SU-DHL-6 (cell line): ENCODE results near the gene GTF2IRD1.
"Not testable (repeated sequence)": the region's sequence is repeated elsewhere in the genome, so short reads cannot be mapped to it uniquely, and the experiment has no call there.

Experiments used
- H2AFZ ChIP-seq: fragments of 200-600 bp; sonication (generic); 2 replicates; pipeline ENCODE4 v1.6.1; 2014; ENCODE audit warnings: low read depth, mild to moderate bottlenecking, moderate library complexity, mixed read lengths, antibody characterized with exemption, low read length; ENCODE audit not compliant: severe bottlenecking
- H3F3A ChIP-seq: fragments of 200-600 bp; shearing (Covaris generic); 2 replicates; pipeline ENCODE4 v1.6.0; 2016; ENCODE audit warnings: antibody characterized with exemption, mild to moderate bottlenecking; ENCODE audit not compliant: insufficient read depth
- H3K27ac ChIP-seq: fragments of 200-600 bp; sonication (generic); 2 replicates; pipeline ENCODE4 v1.5.1; 2016; ENCODE audit warnings: low read depth, mild to moderate bottlenecking, low read length, moderate library complexity, mixed read lengths
- H3K27me3 ChIP-seq: fragments of 200-600 bp; sonication (generic), shearing (Covaris generic); 2 replicates; pipeline ENCODE4 v1.6.0; 2014; ENCODE audit warnings: mild to moderate bottlenecking, low read length
- H3K36me3 ChIP-seq: fragments of 200-600 bp; sonication (generic); 2 replicates; pipeline ENCODE4 v1.6.1; 2014; ENCODE audit warnings: mild to moderate bottlenecking, low read length, mixed read lengths
- H3K4me2 ChIP-seq: fragments of 300-600, 200-600 bp; shearing (Covaris generic), sonication (generic); 2 replicates; pipeline ENCODE4 v1.6.0; 2014; ENCODE audit warnings: low read length, low read depth, mild to moderate bottlenecking; ENCODE audit not compliant: poor library complexity, severe bottlenecking
- H3K4me3 ChIP-seq: fragments of 200-600 bp; sonication (generic); 2 replicates; pipeline ENCODE4 v1.5.1; 2014; ENCODE audit warnings: antibody characterized with exemption, low read length, mild to moderate bottlenecking, mixed read lengths; ENCODE audit not compliant: insufficient read depth, poor library complexity, severe bottlenecking
- H3K79me2 ChIP-seq: fragments of 200-600 bp; sonication (generic); 2 replicates; pipeline ENCODE4 v1.6.1; 2014; ENCODE audit warnings: mild to moderate bottlenecking, low read length, moderate library complexity; ENCODE audit not compliant: insufficient read depth
- H3K9ac ChIP-seq: fragments of 200-600 bp; sonication (generic); 2 replicates; pipeline ENCODE4 v1.7.0; 2014; ENCODE audit warnings: mild to moderate bottlenecking, low read length
- H3K9me2 ChIP-seq: fragments of 200-600 bp; sonication (generic); replicated peaks from 2 replicates; pipeline ENCODE4 v1.6.1; 2014; ENCODE audit warnings: low read length; ENCODE audit not compliant: insufficient read depth
- H3K9me3 ChIP-seq: fragments of 200-600 bp; sonication (generic); 2 replicates; pipeline ENCODE4 v1.6.1; 2014; ENCODE audit warnings: low read length, mixed read lengths; ENCODE audit not compliant: insufficient read depth
- H4K20me1 ChIP-seq: fragments of 200-600 bp; sonication (generic); 2 replicates; pipeline ENCODE4 v1.6.1; 2014; ENCODE audit warnings: low read depth, mild to moderate bottlenecking, antibody characterized with exemption, low read length, moderate library complexity, mixed read lengths
- CTCF ChIP-seq: fragments of 200-600 bp; sonication (generic); IDR thresholded peaks from one replicate; pipeline ENCODE4 v1.5.1; 2017; ENCODE audit warnings: antibody characterized with exemption, mild to moderate bottlenecking, low read length, moderate library complexity; ENCODE audit not compliant: insufficient read depth, poor library complexity, severe bottlenecking
- EZH2phosphoT487 ChIP-seq: fragments of 200-600 bp; sonication (generic), shearing (Covaris generic); conservative IDR thresholded peaks from 2 replicates; pipeline ENCODE4 v1.6.1; 2018; ENCODE audit warnings: mild to moderate bottlenecking, antibody characterized with exemption, low read length, moderate library complexity, mixed read lengths

Gene GTF2IRD1

GRCh38 chr7:74506325-74506724, 52.6 kb downstream of the GTF2IRD1 start:
- H3K27ac ChIP-seq: no peak overlapping the region
- no peaks in the 10 kb centered on the region for H3K79me2 ChIP-seq
- no peaks in the 10 kb centered on the region for H3K9me2 ChIP-seq
- H3K4me2 ChIP-seq: no peak overlapping the region
- no peaks in the 10 kb centered on the region for H3F3A ChIP-seq
- H2AFZ ChIP-seq: no peak overlapping the region
- TF ChIP-seq EZH2phosphoT487 (no peak), CTCF (no peak)
- H3K9ac ChIP-seq: no peak overlapping the region
- no peak overlapping the region for H3K4me3 ChIP-seq
- no peaks in the 10 kb centered on the region for H3K27me3 ChIP-seq
- H3K9me3 ChIP-seq: no peaks in the 10 kb centered on the region
- H3K36me3 ChIP-seq: no peaks in the 10 kb centered on the region
- H4K20me1 ChIP-seq: no peaks in the 10 kb centered on the region

- H3F3A ChIP-seq: no peaks in the 10 kb centered on the region
- H3K4me2 ChIP-seq: no peak overlapping the region
- no peak overlapping the region for H3K27ac ChIP-seq
- no peak overlapping the region for H3K9ac ChIP-seq
- no peak overlapping the region for H2AFZ ChIP-seq
- H3K27me3 ChIP-seq: no peaks in the 10 kb centered on the region
- H3K4me3 ChIP-seq: no peak overlapping the region
- no peak for TF ChIP-seq EZH2phosphoT487
- H4K20me1 ChIP-seq: no peaks in the 10 kb centered on the region
- H3K9me3 ChIP-seq: no peaks in the 10 kb centered on the region
- H3K9me2 ChIP-seq: no peaks in the 10 kb centered on the region
- no peaks in the 10 kb centered on the region for H3K79me2 ChIP-seq
- H3K36me3 ChIP-seq: no peaks in the 10 kb centered on the region
Observed at GRCh38 chr7:74507538-74508319, 54.0 kb downstream of the GTF2IRD1 start.

GRCh38 chr7:74509453-74509852, 55.7 kb downstream of the GTF2IRD1 start:
- not testable (repeated sequence) for H3K9me2 ChIP-seq, H3K27me3 ChIP-seq, H3K36me3 ChIP-seq, H3K4me2 ChIP-seq, H3K9me3 ChIP-seq, H3K4me3 ChIP-seq, H3K9ac ChIP-seq, H4K20me1 ChIP-seq, H3F3A ChIP-seq, H2AFZ ChIP-seq, H3K79me2 ChIP-seq, H3K27ac ChIP-seq

- Histone ChIP-seq H3K27ac (no peak overlapping the region), H2AFZ (no peak overlapping the region), H3K79me2 (no peaks in the 10 kb centered on the region), H3F3A (no peaks in the 10 kb centered on the region), H3K27me3 (no peaks in the 10 kb centered on the region), H3K36me3 (no peaks in the 10 kb centered on the region), H3K9ac (no peak overlapping the region), H3K4me2 (no peak overlapping the region), H3K9me2 (no peaks in the 10 kb centered on the region), H3K4me3 (no peak overlapping the region), H4K20me1 (no peaks in the 10 kb centered on the region), H3K9me3 (no peaks in the 10 kb centered on the region)
- TF ChIP-seq CTCF (no peak), EZH2phosphoT487 (no peak)
Observed at GRCh38 chr7:74511345-74511744, 57.6 kb downstream of the GTF2IRD1 start.
